GM18502 (cell line): ENCODE measurements around the gene ARL8A.
"Not testable (repeated sequence)": the region's sequence is repeated elsewhere in the genome, so short reads cannot be mapped to it uniquely, and the experiment has no call there.

ENCODE experiments used
- ATAC-seq: cut with Tn5 transposase; IDR thresholded peaks from one replicate; pipeline ENCODE4 v1.9.1; 2021; ENCODE audit warnings: mild to moderate bottlenecking; ENCODE audit not compliant: unreplicated experiment, poor library complexity

Gene ARL8A

GRCh38 chr1:202144402-202145067, at the start of gene ARL8A:
TSS of gene ARL8A (minus strand) at chr1:202144737. CDS start at chr1:202144572, 165 bp downstream.
- peak; percentile 63 for ATAC-seq

- ATAC-seq: no peak
Observed at GRCh38 chr1:202194328-202194648, 49.8 kb upstream of the ARL8A start.

- no peak for ATAC-seq
Observed at GRCh38 chr1:202193614-202194327, 49.2 kb upstream of the ARL8A start, which contains the start of gene LGR6. TSS of gene LGR6 (plus strand) at chr1:202193799. CDS start at chr1:202193990, 191 bp downstream.

GRCh38 chr1:202192770-202193613, 48.5 kb upstream of the ARL8A start:
- no peak for ATAC-seq

GRCh38 chr1:202191391-202191790, 46.9 kb upstream of the ARL8A start:
- not testable (repeated sequence) for ATAC-seq

GRCh38 chr1:202189918-202190715, 45.6 kb upstream of the ARL8A start:
- no peak for ATAC-seq

GRCh38 chr1:202189001-202189790, 44.7 kb upstream of the ARL8A start:
- peak; percentile 41 for ATAC-seq

- ATAC-seq: no peak
Observed at GRCh38 chr1:202187697-202188407, 43.3 kb upstream of the ARL8A start.

GRCh38 chr1:202187041-202187671, 42.6 kb upstream of the ARL8A start:
- ATAC-seq: no peak

GRCh38 chr1:202186327-202186726, 41.8 kb upstream of the ARL8A start:
- no peak for ATAC-seq

- ATAC-seq: peak; percentile 65
Observed at GRCh38 chr1:202184750-202185460, 40.4 kb upstream of the ARL8A start.

- ATAC-seq: no peak
Observed at GRCh38 chr1:202182040-202182877, 37.7 kb upstream of the ARL8A start.

- ATAC-seq: no peak
Observed at GRCh38 chr1:202181586-202181985, 37.0 kb upstream of the ARL8A start.

- ATAC-seq: not testable (repeated sequence)
Observed at GRCh38 chr1:202180751-202181139, 36.2 kb upstream of the ARL8A start.

GRCh38 chr1:202179828-202180750, 35.6 kb upstream of the ARL8A start:
- no peak for ATAC-seq
